DOHH2 (cell line): ENCODE measurements around the gene MIAT.

Experiments
- H3F3A ChIP-seq: fragments of 200-600 bp; sonication (generic), shearing (Covaris generic); 2 replicates; pipeline ENCODE4 v1.6.0; 2016; ENCODE audit warnings: antibody characterized with exemption, mild to moderate bottlenecking; ENCODE audit not compliant: control insufficient read depth, insufficient read depth
- H3K27ac ChIP-seq: fragments of 200-600 bp; sonication (generic); 2 replicates; pipeline ENCODE4 v1.5.1; 2014; ENCODE audit warnings: low read depth, mild to moderate bottlenecking, low read length, moderate library complexity
- H3K27me3 ChIP-seq: fragments of 200-600 bp; sonication (generic); 2 replicates; pipeline ENCODE4 v1.6.1; 2014; ENCODE audit warnings: mild to moderate bottlenecking, low read length, mixed read lengths; ENCODE audit not compliant: control insufficient read depth
- H3K36me3 ChIP-seq: fragments of 200-600 bp; sonication (generic); 2 replicates; pipeline ENCODE4 v1.6.1; 2014; ENCODE audit warnings: mild to moderate bottlenecking, low read length, moderate library complexity, mixed read lengths; ENCODE audit not compliant: control insufficient read depth
- H3K4me1 ChIP-seq: fragments of 200-600 bp; sonication (generic); 2 replicates; pipeline ENCODE4 v1.6.1; 2014; ENCODE audit warnings: mild to moderate bottlenecking, low read length, mixed read lengths; ENCODE audit not compliant: control insufficient read depth
- H3K4me2 ChIP-seq: fragments of 200-600 bp; sonication (generic); 2 replicates; pipeline ENCODE4 v1.6.0; 2014; ENCODE audit warnings: mild to moderate bottlenecking, low read length, moderate library complexity
- H3K4me3 ChIP-seq: fragments of 200-600 bp; sonication (generic); 2 replicates; pipeline ENCODE4 v1.5.1; 2014; ENCODE audit warnings: mild to moderate bottlenecking, low read length, mixed read lengths
- H3K79me2 ChIP-seq: fragments of 200-600 bp; sonication (generic); 2 replicates; pipeline ENCODE4 v1.6.1; 2014; ENCODE audit warnings: mild to moderate bottlenecking, low read length, mixed read lengths; ENCODE audit not compliant: control insufficient read depth
- H3K9me2 ChIP-seq: fragments of 200-600 bp; sonication (generic); replicated peaks from 2 replicates; pipeline ENCODE4 v1.6.1; 2014; ENCODE audit warnings: mild to moderate bottlenecking, low read length, mixed read lengths; ENCODE audit not compliant: control insufficient read depth
- H3K9me3 ChIP-seq: fragments of 200-600 bp; sonication (generic); 2 replicates; pipeline ENCODE4 v1.6.1; 2014; ENCODE audit warnings: antibody characterized with exemption, low read length, mixed read lengths; ENCODE audit not compliant: control insufficient read depth, insufficient read depth
- H4K20me1 ChIP-seq: fragments of 200-600 bp; sonication (generic); 2 replicates; pipeline ENCODE4 v1.6.0; 2014; ENCODE audit warnings: low read depth, mild to moderate bottlenecking, antibody characterized with exemption, low read length, moderate library complexity; ENCODE audit not compliant: control insufficient read depth, insufficient read depth
- EZH2phosphoT487 ChIP-seq: fragments of 200-600 bp; sonication (generic); IDR thresholded peaks from 2 replicates; pipeline ENCODE4 v1.6.1; 2017; ENCODE audit warnings: borderline replicate concordance, mild to moderate bottlenecking, antibody characterized with exemption, low read length, moderate library complexity, mixed read lengths
- TF ChIP-seq, protein P1 (sequence below): fragments of 200-600 bp; sonication (generic); IDR thresholded peaks from one replicate; pipeline ENCODE4 v1.5.1; 2014; ENCODE audit warnings: antibody characterized with exemption, mild to moderate bottlenecking, low read depth, low read length; ENCODE audit not compliant: poor library complexity, severe bottlenecking

MIAT gene

DNA sequence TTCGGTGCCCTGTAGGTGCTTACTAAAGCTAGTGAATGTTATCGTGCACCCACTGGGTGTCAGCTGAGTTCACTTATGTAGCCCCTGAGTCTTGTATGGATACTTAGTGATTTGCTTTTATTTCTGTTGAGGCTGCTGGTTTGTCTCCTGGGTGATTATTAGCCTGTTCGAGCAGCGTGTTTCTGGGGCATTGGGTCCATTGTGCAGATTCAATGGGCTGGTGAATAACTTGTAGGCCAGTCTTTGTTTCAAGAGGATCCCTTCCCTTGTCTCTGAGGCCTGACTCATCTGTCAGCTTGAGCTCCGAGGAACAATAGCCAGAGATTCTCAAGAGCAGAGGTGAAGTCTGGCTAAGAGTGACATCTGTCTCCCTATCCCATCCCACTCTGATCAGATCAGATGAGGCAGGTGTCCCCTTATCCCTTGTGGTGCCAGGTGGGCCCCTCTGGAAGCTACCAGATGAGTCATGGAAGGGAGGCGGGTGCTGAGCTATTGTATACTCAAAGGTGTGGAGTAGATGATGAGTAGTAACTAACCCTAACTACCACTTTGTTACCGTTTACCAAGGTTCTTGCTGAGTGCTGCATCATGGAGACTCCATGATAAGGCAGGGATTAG, 3.7 kb downstream of the MIAT start:
- Histone ChIP-seq H3F3A (peaks cover 33% of the 10 kb centered on the region), H3K9me3 (no peaks in the 10 kb centered on the region), H3K79me2 (no peaks in the 10 kb centered on the region), H4K20me1 (no peaks in the 10 kb centered on the region), H3K4me2 (no peak overlapping the region), H3K27ac (no peak overlapping the region), H3K36me3 (no peaks in the 10 kb centered on the region), H3K4me1 (peaks cover 82% of the 10 kb centered on the region), H3K9me2 (no peaks in the 10 kb centered on the region), H3K27me3 (peaks cover 17% of the 10 kb centered on the region), H3K4me3 (no peak overlapping the region)
- TF ChIP-seq, protein P1, sequence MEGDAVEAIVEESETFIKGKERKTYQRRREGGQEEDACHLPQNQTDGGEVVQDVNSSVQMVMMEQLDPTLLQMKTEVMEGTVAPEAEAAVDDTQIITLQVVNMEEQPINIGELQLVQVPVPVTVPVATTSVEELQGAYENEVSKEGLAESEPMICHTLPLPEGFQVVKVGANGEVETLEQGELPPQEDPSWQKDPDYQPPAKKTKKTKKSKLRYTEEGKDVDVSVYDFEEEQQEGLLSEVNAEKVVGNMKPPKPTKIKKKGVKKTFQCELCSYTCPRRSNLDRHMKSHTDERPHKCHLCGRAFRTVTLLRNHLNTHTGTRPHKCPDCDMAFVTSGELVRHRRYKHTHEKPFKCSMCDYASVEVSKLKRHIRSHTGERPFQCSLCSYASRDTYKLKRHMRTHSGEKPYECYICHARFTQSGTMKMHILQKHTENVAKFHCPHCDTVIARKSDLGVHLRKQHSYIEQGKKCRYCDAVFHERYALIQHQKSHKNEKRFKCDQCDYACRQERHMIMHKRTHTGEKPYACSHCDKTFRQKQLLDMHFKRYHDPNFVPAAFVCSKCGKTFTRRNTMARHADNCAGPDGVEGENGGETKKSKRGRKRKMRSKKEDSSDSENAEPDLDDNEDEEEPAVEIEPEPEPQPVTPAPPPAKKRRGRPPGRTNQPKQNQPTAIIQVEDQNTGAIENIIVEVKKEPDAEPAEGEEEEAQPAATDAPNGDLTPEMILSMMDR, result no peak
- TF ChIP-seq EZH2phosphoT487, result no peak

DNA sequence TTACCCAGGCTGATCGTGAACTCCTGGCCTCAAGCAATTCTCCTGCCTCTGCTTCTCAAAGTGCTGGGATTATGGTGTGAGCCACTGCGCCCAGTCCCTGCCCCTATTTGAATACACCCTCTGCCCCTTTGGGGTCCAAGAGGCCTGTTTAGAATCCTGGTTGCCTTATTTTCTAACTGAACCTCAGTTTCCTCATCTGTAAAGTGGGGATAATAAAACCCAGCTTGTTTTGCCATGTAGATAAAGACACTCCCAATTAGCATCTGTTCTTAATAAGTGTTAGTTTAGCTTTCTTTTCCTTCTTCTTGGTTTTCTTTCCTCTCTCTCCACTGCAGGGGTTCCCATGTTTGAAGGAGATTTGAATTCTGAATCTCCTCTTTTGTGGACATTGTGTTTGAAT, 4.8 kb downstream of the MIAT start:
- Histone ChIP-seq H3K36me3 (no peaks in the 10 kb centered on the region), H3K9me2 (no peaks in the 10 kb centered on the region), H3K9me3 (no peaks in the 10 kb centered on the region), H3K4me1 (peaks cover 89% of the 10 kb centered on the region), H3F3A (peaks cover 33% of the 10 kb centered on the region), H3K27me3 (peaks cover 13% of the 10 kb centered on the region), H3K4me3 (no peak overlapping the region), H3K4me2 (no peak overlapping the region), H3K79me2 (no peaks in the 10 kb centered on the region), H3K27ac (no peak overlapping the region), H4K20me1 (no peaks in the 10 kb centered on the region)
- TF ChIP-seq, protein P1, result no peak
- no peak for TF ChIP-seq EZH2phosphoT487

DNA sequence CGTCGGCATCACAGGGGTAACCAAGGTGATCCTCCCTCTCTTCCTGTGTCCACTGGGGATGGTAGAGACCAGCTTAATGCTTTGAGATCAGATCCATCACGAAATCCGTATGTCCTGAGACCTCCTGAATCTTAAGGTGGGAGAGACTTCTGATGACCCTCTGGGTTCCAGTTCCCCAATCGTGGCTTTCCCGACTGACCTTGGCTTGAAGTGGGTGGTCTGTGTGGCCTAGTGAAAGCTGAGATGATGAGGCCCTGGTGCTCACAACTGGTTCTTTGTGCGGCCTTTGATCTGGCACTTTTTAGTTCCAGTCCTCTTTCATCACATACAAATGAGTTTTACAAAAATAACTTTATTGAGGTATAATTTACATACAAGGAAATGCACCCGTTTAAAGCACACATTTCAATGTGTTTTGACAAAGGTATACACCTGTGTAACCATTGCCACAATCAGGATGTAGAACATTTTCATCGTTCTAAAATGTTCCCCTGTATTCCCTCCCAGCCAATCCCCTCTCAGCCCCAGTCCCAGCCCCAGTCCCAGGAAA, 6.1 kb downstream of the MIAT start:
- H3K36me3 ChIP-seq, result no peaks in the 10 kb centered on the region
- no peaks in the 10 kb centered on the region for H3K9me3 ChIP-seq
- H3K4me1 ChIP-seq, result peaks cover 89% of the 10 kb centered on the region
- peak overlapping the region; percentile 70 for H3K4me2 ChIP-seq
- TF ChIP-seq EZH2phosphoT487, result no peak
- TF ChIP-seq, protein P1, result no peak
- no peaks in the 10 kb centered on the region for H3K79me2 ChIP-seq
- H3K4me3 ChIP-seq, result peak overlapping the region; percentile 62
- no peaks in the 10 kb centered on the region for H4K20me1 ChIP-seq
- peaks cover under 1% of the 10 kb centered on the region for H3K27me3 ChIP-seq
- H3K9me2 ChIP-seq, result no peaks in the 10 kb centered on the region
- H3F3A ChIP-seq, result peaks cover 33% of the 10 kb centered on the region
- peak overlapping the region; percentile 56 for H3K27ac ChIP-seq
